ENCODE measurements around the gene EAF1.
A peak's percentile ranks its signal among the peaks of the same experiment; 100 is the strongest.
"Not testable (repeated sequence)": the region's sequence is repeated elsewhere in the genome, so short reads cannot be mapped to it uniquely, and the experiment has no call there.

The EAF1 gene

GRCh38 chr3:15427182-15427880, at the start of gene EAF1, which contains the start of gene METTL6:
Gene EAF1 (plus strand): TSS chr3:15427598. CDS start chr3:15427780, 182 bp downstream.
Gene METTL6 (minus strand): TSS chr3:15427544. CDS start chr3:15426511, 1,033 bp downstream.
- Histone ChIP-seq H3K27ac (ENCODE audit: low read depth, low read length) (peak within 1 kb of the TSS; percentile 78), H3K9ac (ENCODE audit: low read length) (peak within 1 kb of the TSS; percentile 80), H3K4me3 (ENCODE audit: low read depth in 1 of 2, low read length in 2 of 2) (peak within 1 kb of the TSS; percentile 96 to 98), H3K9me3 (ENCODE audit: low read length) (no peaks in the 10 kb centered on the region), H3K27me3 (ENCODE audit: control insufficient read depth in 1 of 2, insufficient read depth in 2 of 2, low read length in 2 of 2) (no peaks in the 10 kb centered on the region), H3K4me1 (ENCODE audit: insufficient read depth, low read length) (peaks cover 8% of the 10 kb centered on the region), H3K36me3 (ENCODE audit: insufficient read depth, low read length) (peaks cover 17% of the 10 kb centered on the region)

GRCh38 chr3:15377961-15378791, 49.2 kb upstream of the EAF1 start:
- no peaks in the 10 kb centered on the region for H3K36me3 ChIP-seq (ENCODE audit: insufficient read depth, low read length)
- H3K9me3 ChIP-seq (ENCODE audit: low read length) = no peaks in the 10 kb centered on the region
- H3K27ac ChIP-seq (ENCODE audit: low read depth, low read length) = no peak overlapping the region
- no peaks in the 10 kb centered on the region for H3K4me1 ChIP-seq (ENCODE audit: insufficient read depth, low read length)
- H3K9ac ChIP-seq (ENCODE audit: low read length) = no peak overlapping the region
- no peak overlapping the region for H3K4me3 ChIP-seq (ENCODE audit: low read depth in 1 of 2, low read length in 2 of 2)
- H3K27me3 ChIP-seq (ENCODE audit: control insufficient read depth in 1 of 2, insufficient read depth in 2 of 2, low read length in 2 of 2) = no peaks in the 10 kb centered on the region

- no peak overlapping the region for H3K9ac ChIP-seq (ENCODE audit: low read length)
- no peaks in the 10 kb centered on the region for H3K9me3 ChIP-seq (ENCODE audit: low read length)
- no peak overlapping the region for H3K4me3 ChIP-seq (ENCODE audit: low read depth in 1 of 2, low read length in 2 of 2)
- H3K36me3 ChIP-seq (ENCODE audit: insufficient read depth, low read length) = no peaks in the 10 kb centered on the region
- H3K4me1 ChIP-seq (ENCODE audit: insufficient read depth, low read length) = no peaks in the 10 kb centered on the region
- H3K27me3 ChIP-seq (ENCODE audit: control insufficient read depth in 1 of 2, insufficient read depth in 2 of 2, low read length in 2 of 2) = no peaks in the 10 kb centered on the region
- no peak overlapping the region for H3K27ac ChIP-seq (ENCODE audit: low read depth, low read length)
These were observed 46.2 kb upstream of the EAF1 start for GRCh38 chr3:15380980-15381890.

DNA sequence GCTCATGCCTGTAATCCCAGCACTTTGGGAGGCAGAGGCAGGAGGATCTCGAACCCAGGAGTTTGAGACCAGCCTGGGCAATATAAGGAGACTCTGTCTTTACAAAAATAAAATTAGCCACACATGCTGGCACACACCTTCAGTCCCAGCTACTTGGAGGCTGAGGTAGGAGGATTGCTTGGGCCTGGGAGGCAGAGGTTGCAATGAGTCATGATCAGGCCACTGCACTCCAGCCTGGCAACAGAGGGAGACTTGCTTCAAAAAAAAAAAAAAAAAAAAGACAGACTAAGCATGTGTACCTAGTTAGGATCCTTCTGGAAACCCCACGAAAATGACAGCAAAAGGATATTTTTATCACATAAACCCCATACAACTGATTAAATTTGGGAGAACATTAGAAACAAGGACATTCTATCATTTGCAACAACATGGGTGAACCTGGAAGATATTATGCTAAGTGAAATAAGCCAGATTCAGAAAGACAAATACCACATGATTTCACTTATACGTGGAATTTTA, 44.9 kb upstream of the EAF1 start:
- Histone ChIP-seq H3K36me3 (ENCODE audit: insufficient read depth, low read length) (no peaks in the 10 kb centered on the region), H3K9me3 (ENCODE audit: low read length) (no peaks in the 10 kb centered on the region), H3K4me3 (ENCODE audit: low read depth in 1 of 2, low read length in 2 of 2) (no peak overlapping the region), H3K27ac (ENCODE audit: low read depth, low read length) (no peak overlapping the region), H3K4me1 (ENCODE audit: insufficient read depth, low read length) (no peaks in the 10 kb centered on the region), H3K9ac (ENCODE audit: low read length) (no peak overlapping the region), H3K27me3 (ENCODE audit: control insufficient read depth in 1 of 2, insufficient read depth in 2 of 2, low read length in 2 of 2) (no peaks in the 10 kb centered on the region)

DNA sequence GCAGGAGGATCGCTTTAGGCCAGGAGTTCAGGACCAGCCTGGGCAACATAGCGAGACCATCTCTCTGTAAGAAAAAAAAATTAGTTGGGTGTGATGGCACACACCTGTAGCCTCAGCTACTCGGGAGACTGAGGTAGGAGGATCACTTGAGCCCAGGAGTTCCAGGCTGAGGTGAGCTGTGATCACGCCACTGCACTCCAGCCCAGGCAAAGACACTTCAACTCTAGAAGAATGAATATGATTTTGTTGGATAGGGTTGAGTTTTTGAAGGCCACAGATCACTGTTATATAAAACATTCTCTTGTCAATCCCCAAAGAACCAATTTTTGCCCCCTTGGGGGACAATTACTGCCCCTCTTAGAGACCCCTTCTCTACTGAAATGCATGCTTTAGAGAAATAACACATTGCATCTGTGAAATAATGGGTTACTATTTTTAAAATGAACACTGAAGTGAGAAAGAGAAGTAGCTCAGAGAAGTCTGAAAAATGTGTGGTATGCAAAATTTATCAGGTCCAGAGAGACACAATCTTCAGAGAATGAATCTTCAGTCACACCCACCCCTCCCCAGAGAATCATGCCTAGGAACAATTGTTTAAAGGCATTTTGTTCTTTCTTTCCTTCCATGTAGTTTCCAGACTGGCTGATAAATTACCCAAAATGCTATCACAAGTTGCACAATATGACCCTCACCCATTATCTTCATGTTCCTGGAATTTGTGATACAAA, 42.7 kb upstream of the EAF1 start:
- H3K9me3 ChIP-seq (ENCODE audit: low read length) = no peaks in the 10 kb centered on the region
- no peak overlapping the region for H3K9ac ChIP-seq (ENCODE audit: low read length)
- H3K27ac ChIP-seq (ENCODE audit: low read depth, low read length) = no peak overlapping the region
- no peaks in the 10 kb centered on the region for H3K36me3 ChIP-seq (ENCODE audit: insufficient read depth, low read length)
- no peak overlapping the region for H3K4me3 ChIP-seq (ENCODE audit: low read depth in 1 of 2, low read length in 2 of 2)
- H3K4me1 ChIP-seq (ENCODE audit: insufficient read depth, low read length) = no peaks in the 10 kb centered on the region
- H3K27me3 ChIP-seq (ENCODE audit: control insufficient read depth in 1 of 2, insufficient read depth in 2 of 2, low read length in 2 of 2) = no peaks in the 10 kb centered on the region

DNA sequence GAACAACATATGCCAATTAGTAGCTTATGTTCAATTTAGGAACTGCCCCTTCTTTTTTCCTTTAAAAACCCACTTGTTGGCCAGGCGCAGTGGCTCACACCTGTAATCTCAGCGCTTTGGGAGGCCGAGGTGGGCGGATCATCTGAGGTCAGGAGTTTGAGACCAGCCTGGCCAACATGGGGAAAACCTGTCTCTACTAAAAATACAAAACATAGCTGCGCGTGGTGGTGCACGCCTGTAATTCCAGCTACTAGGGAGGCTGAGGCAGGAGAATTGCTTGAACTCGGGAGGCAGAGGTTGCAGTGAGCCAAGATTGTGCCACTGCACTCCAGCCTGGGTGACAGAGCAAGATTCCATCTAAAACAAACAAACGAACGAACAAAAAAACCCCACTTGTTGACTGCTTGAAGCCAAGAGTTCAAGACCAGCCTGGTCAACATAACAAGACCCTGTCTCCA, 42.1 kb upstream of the EAF1 start:
- not testable (repeated sequence) for H3K9ac ChIP-seq (ENCODE audit: low read length); H3K9me3 ChIP-seq (ENCODE audit: low read length); H3K27me3 ChIP-seq (ENCODE audit: control insufficient read depth in 1 of 2, insufficient read depth in 2 of 2, low read length in 2 of 2); H3K36me3 ChIP-seq (ENCODE audit: insufficient read depth, low read length); H3K4me3 ChIP-seq (ENCODE audit: low read depth in 1 of 2, low read length in 2 of 2); H3K27ac ChIP-seq (ENCODE audit: low read depth, low read length); H3K4me1 ChIP-seq (ENCODE audit: insufficient read depth, low read length)

GRCh38 chr3:15385901-15386653, 41.3 kb upstream of the EAF1 start:
- Histone ChIP-seq H3K27ac (ENCODE audit: low read depth, low read length) (no peak overlapping the region), H3K9me3 (ENCODE audit: low read length) (no peaks in the 10 kb centered on the region), H3K36me3 (ENCODE audit: insufficient read depth, low read length) (no peaks in the 10 kb centered on the region), H3K4me1 (ENCODE audit: insufficient read depth, low read length) (no peaks in the 10 kb centered on the region), H3K4me3 (ENCODE audit: low read depth in 1 of 2, low read length in 2 of 2) (no peak overlapping the region), H3K27me3 (ENCODE audit: control insufficient read depth in 1 of 2, insufficient read depth in 2 of 2, low read length in 2 of 2) (no peaks in the 10 kb centered on the region), H3K9ac (ENCODE audit: low read length) (no peak overlapping the region)

- H3K9ac ChIP-seq (ENCODE audit: low read length); H3K4me3 ChIP-seq (ENCODE audit: low read depth in 1 of 2, low read length in 2 of 2); H3K27me3 ChIP-seq (ENCODE audit: control insufficient read depth in 1 of 2, insufficient read depth in 2 of 2, low read length in 2 of 2); H3K4me1 ChIP-seq (ENCODE audit: insufficient read depth, low read length); H3K36me3 ChIP-seq (ENCODE audit: insufficient read depth, low read length); H3K27ac ChIP-seq (ENCODE audit: low read depth, low read length); H3K9me3 ChIP-seq (ENCODE audit: low read length): not testable (repeated sequence)
These were observed 40.8 kb upstream of the EAF1 start for GRCh38 chr3:15386654-15386955.

GRCh38 chr3:15387171-15387581, 40.2 kb upstream of the EAF1 start:
- Histone ChIP-seq H3K27ac (ENCODE audit: low read depth, low read length) (no peak overlapping the region), H3K9me3 (ENCODE audit: low read length) (no peaks in the 10 kb centered on the region), H3K4me3 (ENCODE audit: low read depth in 1 of 2, low read length in 2 of 2) (no peak overlapping the region), H3K9ac (ENCODE audit: low read length) (no peak overlapping the region), H3K4me1 (ENCODE audit: insufficient read depth, low read length) (no peaks in the 10 kb centered on the region), H3K36me3 (ENCODE audit: insufficient read depth, low read length) (no peaks in the 10 kb centered on the region), H3K27me3 (ENCODE audit: control insufficient read depth in 1 of 2, insufficient read depth in 2 of 2, low read length in 2 of 2) (no peaks in the 10 kb centered on the region)

- no peaks in the 10 kb centered on the region for H3K9me3 ChIP-seq (ENCODE audit: low read length)
- no peaks in the 10 kb centered on the region for H3K4me1 ChIP-seq (ENCODE audit: insufficient read depth, low read length)
- H3K27ac ChIP-seq (ENCODE audit: low read depth, low read length) = no peak overlapping the region
- no peaks in the 10 kb centered on the region for H3K36me3 ChIP-seq (ENCODE audit: insufficient read depth, low read length)
- no peak overlapping the region for H3K4me3 ChIP-seq (ENCODE audit: low read depth in 1 of 2, low read length in 2 of 2)
- H3K9ac ChIP-seq (ENCODE audit: low read length) = no peak overlapping the region
- H3K27me3 ChIP-seq (ENCODE audit: control insufficient read depth in 1 of 2, insufficient read depth in 2 of 2, low read length in 2 of 2) = no peaks in the 10 kb centered on the region
These were observed 39.7 kb upstream of the EAF1 start for GRCh38 chr3:15387735-15388134.

Measured in muscle layer of colon (tissue), 2 donors.